ENCODE results near the gene TRMT112.
A peak's percentile ranks its signal among the peaks of the same experiment; 100 is the strongest.
"Not testable (repeated sequence)": the region's sequence is repeated elsewhere in the genome, so short reads cannot be mapped to it uniquely, and the experiment has no call there.

The TRMT112 gene

GRCh38 chr11:64327993-64328392 lies 10.6 kb upstream of the TRMT112 start:
- no peak for DNase-seq

- DNase-seq = no peak
These were observed 10.0 kb upstream of the TRMT112 start for GRCh38 chr11:64327375-64327774.

GRCh38 chr11:64324692-64325469 lies 7.5 kb upstream of the TRMT112 start:
- no peak for DNase-seq

GRCh38 chr11:64323984-64324383 lies 6.6 kb upstream of the TRMT112 start:
- DNase-seq = not testable (repeated sequence)

- DNase-seq = no peak
These were observed 6.0 kb upstream of the TRMT112 start for GRCh38 chr11:64323373-64323772.

GRCh38 chr11:64322925-64323260 lies 5.5 kb upstream of the TRMT112 start:
- DNase-seq = no peak

GRCh38 chr11:64321533-64321932 lies 4.2 kb upstream of the TRMT112 start:
- DNase-seq = no peak

GRCh38 chr11:64321026-64321425 lies 3.7 kb upstream of the TRMT112 start:
- no peak for DNase-seq

- DNase-seq = no peak
These were observed 3.2 kb upstream of the TRMT112 start for GRCh38 chr11:64320556-64320955.

- DNase-seq = no peak
These were observed 1.7 kb upstream of the TRMT112 start for GRCh38 chr11:64318766-64319761.

- DNase-seq = peak; percentile 91
These were observed 804 bp upstream of the TRMT112 start, which contains the start of gene PRDX5 for GRCh38 chr11:64317961-64318765. Gene PRDX5 (plus strand): TSS chr11:64318121. CDS start chr11:64318216, 95 bp downstream.

GRCh38 chr11:64316672-64317324 lies 561 bp downstream of the TRMT112 start:
- peak; percentile 28 for DNase-seq

- not testable (repeated sequence) for DNase-seq
These were observed 1.5 kb downstream of the TRMT112 start for GRCh38 chr11:64315667-64316526.

GRCh38 chr11:64314805-64315561 lies 2.4 kb downstream of the TRMT112 start:
- DNase-seq = no peak

GRCh38 chr11:64314146-64314804 lies 3.1 kb downstream of the TRMT112 start:
- DNase-seq = no peak

GRCh38 chr11:64313491-64314145 lies 3.7 kb downstream of the TRMT112 start:
- no peak for DNase-seq

- no peak for DNase-seq
These were observed 4.4 kb downstream of the TRMT112 start for GRCh38 chr11:64312947-64313346.

- DNase-seq = not testable (repeated sequence)
These were observed 9.6 kb downstream of the TRMT112 start for GRCh38 chr11:64307795-64308194.

GRCh38 chr11:64306876-64307622 lies 10.3 kb downstream of the TRMT112 start:
- no peak for DNase-seq

All from stimulated activated CD4-positive, alpha-beta T cell treated with anti-CD3 and anti-CD28 coated beads, Interleukin-4, amount 100 ng/mL, for 1 hour (primary cell).